Peyer's patch (tissue), 4 donors: ENCODE data around the gene DAPP1.

Experiments used
- POLR2A ChIP-seq, 2 donors: fragments of 450-650 bp; IDR thresholded peaks; one replicate each; pipeline ENCODE4 v1.5.1; 2017; ENCODE audit warnings: antibody characterized with exemption in 2 of 2, mild to moderate bottlenecking in 2 of 2, moderate library complexity in 2 of 2
- TF ChIP-seq, protein P1 (sequence below), 6 experiments: fragments of 450-650 bp in 4 of 6; fragments of 200-600 bp in 2 of 6; sonication (generic) in 1 of 6; IDR thresholded peaks; one replicate each; pipeline ENCODE4 v1.5.1; 2017 to 2019; ENCODE audit warnings: antibody characterized with exemption in 6 of 6, mild to moderate bottlenecking in 3 of 6, moderate library complexity in 1 of 6

DNA sequence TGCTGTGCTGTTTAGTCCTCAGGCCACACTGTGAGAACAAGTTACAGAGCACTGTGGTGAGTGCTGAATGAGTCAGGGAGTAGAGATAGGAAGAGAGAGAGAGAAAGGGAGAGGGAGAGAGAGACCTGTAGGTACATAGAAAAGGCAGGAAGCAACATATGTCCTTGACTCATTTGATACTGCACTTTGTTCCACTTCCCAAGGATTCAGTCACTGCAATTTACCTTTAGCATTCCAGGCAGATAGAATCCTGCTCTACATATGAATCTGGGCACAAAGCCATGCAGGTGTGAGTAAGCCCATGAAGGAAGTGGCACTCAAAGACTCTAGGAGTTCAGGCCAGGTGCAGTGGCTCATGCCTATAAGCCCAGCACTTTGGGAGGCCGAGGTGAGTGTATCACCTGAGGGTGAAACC lies 1.0 kb upstream of the DAPP1 start:
- TF ChIP-seq, protein P1, sequence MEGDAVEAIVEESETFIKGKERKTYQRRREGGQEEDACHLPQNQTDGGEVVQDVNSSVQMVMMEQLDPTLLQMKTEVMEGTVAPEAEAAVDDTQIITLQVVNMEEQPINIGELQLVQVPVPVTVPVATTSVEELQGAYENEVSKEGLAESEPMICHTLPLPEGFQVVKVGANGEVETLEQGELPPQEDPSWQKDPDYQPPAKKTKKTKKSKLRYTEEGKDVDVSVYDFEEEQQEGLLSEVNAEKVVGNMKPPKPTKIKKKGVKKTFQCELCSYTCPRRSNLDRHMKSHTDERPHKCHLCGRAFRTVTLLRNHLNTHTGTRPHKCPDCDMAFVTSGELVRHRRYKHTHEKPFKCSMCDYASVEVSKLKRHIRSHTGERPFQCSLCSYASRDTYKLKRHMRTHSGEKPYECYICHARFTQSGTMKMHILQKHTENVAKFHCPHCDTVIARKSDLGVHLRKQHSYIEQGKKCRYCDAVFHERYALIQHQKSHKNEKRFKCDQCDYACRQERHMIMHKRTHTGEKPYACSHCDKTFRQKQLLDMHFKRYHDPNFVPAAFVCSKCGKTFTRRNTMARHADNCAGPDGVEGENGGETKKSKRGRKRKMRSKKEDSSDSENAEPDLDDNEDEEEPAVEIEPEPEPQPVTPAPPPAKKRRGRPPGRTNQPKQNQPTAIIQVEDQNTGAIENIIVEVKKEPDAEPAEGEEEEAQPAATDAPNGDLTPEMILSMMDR (IDR thresholded peaks at IDR 0.05), result no peak
- no peak for TF ChIP-seq POLR2A (IDR thresholded peaks at IDR 0.05)
